GM19193 (cell line): ENCODE measurements around the gene USP46.

ENCODE experiments used
- POLR2A ChIP-seq: IDR thresholded peaks from 4 replicates; pipeline ENCODE4 v1.6.1; 2011; ENCODE audit not compliant: insufficient read depth, insufficient read length; ENCODE audit errors: extremely low read depth

Gene USP46, protein sequence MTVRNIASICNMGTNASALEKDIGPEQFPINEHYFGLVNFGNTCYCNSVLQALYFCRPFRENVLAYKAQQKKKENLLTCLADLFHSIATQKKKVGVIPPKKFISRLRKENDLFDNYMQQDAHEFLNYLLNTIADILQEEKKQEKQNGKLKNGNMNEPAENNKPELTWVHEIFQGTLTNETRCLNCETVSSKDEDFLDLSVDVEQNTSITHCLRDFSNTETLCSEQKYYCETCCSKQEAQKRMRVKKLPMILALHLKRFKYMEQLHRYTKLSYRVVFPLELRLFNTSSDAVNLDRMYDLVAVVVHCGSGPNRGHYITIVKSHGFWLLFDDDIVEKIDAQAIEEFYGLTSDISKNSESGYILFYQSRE

DNA sequence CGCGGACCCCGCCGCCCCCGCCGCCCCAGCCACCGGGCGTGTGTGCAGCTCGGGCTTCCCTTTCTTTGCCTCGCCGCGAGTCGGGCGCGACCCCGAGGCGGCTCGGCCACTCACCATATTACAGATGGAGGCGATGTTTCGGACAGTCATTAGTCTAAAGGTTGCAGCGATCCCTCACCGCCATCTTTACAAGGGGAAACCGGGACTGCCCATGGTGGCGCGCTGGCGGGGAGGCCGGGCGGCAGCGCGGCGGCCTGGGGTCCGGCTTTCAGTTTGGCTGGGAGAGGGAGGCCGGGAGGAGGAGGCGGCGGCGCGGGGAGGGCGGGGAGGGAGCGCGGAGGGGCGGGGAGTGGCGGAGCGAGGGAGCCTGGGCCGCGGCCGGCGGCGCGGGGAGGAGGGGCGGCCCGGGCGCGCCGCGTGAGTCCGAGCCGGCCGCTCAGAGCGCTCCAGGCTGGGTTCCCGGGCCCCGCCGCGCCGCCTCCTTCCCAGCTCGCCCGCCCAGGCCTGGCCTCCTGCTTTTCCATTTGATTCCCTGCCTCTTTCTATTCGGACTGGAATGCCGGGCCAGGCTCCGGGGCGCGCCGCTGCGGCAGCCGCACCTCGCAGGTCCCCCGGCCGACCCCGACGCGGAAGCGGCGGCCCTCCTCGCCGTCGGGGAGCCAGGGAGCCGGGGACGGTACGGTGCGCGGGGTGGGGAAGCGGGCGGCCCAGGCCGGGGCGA, at the start of gene USP46:
Gene USP46, minus strand, starts transcription at position 301 of the 721 bp plus-strand sequence. Its CDS starts 151 bp downstream, at position 150.
- peak; percentile 75 for TF ChIP-seq POLR2A

DNA sequence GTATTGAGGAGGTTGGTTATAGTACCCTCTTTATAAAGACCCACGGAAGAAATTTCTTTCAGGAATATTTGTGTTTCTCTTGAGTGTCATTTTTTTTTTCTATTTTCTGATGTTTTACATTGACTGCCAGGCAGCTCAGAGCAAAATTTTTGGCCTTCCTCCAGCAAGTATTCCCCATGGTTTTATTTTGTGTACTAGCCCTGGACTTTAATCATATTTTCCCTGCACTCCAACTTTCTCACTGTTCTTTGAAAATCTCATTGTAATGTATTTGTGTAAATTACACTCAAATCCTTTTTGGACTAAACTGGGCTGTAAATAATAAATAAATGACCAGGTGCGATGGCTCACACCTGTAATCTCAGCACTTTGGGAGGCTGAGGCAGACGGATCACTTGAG, 45.6 kb upstream of the USP46 start:
- no peak for TF ChIP-seq POLR2A

DNA sequence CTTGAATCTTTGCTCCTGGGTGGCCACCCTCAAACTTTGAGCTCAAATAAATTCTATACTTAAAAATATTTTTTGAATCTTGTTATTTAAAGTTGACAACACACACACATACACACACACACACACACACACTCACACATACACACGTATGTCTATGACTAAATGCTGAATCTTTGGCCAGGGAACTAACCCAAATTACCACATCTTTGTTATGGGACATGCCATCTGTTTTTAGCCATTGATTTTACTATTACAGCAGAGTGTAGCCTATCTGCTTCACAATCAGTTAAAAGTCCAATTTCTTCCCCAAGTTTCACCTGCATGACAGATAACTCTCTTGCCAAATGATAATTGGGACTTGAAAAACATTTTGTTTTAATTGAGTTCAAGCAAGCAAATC, 45.0 kb upstream of the USP46 start:
- TF ChIP-seq POLR2A, result no peak

DNA sequence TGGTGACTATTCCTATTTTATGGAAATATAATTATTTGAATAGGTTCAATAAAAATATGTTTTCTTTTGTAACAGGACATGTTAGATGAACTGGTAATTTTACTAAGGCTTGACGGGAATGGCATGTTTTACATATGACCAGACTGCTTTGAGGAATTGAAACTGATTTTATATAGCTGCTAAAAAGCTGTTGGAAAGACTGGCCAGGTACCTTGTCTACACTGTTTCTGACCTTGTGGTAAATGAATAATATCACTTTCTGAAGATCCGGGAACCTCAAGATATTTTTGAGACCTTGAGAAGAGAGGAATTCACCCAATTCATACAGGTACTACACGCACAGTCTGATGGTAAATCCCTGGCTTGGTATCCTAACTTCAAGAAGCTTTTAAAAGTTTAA, 42.1 kb upstream of the USP46 start:
- no peak for TF ChIP-seq POLR2A

DNA sequence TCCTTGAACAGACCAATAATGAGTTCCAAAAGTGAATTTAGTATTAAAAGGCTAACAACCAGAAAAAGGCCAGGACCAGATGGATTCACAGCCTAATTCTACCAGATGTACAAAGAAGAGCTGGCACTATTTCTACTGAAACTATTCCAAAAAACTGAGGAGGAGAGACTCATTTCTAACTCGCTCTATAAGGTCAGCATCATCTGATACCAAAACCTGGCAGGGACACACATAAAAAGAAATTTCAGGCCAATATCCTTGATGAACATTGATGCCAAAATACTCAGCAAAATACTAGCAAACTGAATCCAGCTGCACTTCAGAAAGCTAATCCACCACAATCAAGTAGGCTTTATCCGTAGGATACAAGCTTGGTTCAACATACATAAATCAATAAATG, 35.8 kb upstream of the USP46 start:
- TF ChIP-seq POLR2A, result no peak

DNA sequence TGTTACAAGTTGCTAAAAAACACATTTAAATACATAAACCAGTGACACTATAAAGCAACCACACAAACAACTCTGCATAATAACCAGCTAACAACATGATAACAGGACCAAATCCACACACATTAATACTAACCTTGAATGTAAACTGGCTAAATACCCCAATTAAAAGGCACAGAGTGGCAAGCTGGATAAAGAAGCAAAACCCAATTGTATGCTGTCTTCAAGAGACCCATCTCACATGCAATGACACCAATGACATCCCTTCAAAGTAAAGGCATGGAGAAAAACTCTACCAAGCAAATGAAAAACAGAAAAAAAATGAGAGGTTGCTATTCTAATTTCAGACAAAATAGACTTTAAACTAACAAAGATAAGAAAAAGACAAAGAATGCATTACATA, 34.4 kb upstream of the USP46 start:
- no peak for TF ChIP-seq POLR2A

DNA sequence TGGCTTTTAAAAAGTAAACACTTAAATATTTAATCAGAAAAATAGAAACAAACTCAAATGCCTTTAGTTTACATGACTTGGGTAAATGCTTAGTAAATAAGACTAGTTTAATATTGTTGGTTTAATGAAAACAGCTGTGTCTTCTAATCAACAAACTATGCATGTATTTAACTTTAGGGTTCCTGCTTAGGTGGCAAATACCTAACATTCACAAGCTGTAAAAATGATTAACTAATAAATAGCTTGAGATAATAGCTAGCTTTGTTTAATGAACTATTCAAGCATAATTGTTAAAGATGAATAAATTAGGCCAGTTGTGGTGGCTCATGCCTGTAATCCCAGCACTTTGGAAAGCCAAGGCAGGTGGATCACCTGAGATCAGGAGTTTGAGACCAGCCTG, 30.0 kb upstream of the USP46 start:
- no peak for TF ChIP-seq POLR2A

DNA sequence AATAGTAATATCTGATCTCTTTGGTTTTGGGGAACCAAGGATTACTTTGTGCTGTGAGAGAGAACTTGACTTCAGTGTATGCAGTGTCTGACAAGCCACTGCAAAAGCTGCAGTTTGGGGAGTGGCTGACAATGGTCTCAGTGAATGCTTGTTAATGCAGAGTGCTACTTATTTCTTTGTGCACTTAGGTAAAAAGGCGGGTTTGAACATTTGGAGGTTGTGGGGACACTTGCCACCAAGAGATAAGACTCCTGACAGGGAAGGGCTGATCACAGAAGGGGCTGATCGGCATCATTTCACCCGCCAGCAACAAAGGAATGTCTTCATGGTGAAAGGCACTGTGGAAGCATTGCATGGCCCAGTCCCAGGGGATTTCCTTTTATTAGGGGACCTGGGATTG, 28.6 kb upstream of the USP46 start:
- TF ChIP-seq POLR2A, result no peak

DNA sequence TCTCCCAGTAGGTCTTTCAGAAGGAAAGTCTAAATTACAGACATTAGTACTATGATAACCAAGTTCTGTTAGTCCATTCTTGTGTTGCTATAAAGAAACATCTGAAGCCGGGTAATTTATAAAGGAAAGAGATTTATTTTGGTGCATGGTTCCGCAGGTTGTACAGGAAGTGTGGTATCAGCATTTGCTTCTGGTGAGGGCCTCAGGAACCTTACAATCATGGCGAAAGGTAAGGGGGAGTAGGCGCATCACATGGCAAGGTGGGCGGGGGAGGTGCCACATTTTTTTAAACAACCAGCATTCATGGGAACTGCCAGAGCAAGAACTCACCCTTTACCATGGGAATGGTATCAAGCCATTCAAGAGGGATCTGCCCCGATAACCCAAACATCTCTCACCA, 26.2 kb upstream of the USP46 start:
- TF ChIP-seq POLR2A, result no peak

DNA sequence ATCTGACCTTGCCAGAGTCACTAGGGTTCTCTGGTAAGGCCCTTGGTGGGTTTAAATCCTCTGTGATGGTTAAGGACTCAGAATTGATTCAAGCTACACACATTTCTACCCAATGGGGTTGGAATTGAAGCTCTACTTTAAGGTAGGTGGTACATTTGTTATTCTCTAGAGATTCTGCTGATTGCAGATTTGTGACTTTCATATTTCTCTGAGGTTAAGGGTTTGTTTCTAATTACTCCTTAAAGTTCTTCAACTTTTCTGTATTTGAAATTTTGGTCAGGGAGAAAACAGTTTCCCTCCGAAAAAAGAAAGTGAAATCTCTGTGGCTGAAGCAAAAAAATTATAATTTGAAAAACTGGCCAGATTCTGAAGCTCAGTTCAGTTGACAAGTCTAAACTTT, 25.8 kb upstream of the USP46 start:
- no peak for TF ChIP-seq POLR2A

DNA sequence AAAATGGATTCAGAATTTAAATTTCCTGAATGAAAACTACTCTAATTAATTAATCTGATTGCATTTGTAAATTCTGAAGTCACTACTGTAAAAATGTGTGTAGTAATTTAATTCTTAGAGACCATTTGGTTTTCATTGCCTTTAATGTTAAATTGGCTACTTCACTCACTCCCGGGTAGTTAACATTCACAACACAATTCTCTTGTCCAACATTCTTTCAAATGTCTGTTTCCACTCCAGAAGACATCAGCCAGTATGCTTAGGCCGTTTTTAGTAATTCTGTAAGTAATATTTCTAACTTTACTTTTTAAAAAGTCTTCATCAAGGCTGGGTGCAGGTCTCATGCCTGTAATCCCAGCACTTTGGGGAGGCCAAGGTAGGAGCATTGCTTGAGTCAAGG, 21.3 kb upstream of the USP46 start:
- TF ChIP-seq POLR2A, result no peak

DNA sequence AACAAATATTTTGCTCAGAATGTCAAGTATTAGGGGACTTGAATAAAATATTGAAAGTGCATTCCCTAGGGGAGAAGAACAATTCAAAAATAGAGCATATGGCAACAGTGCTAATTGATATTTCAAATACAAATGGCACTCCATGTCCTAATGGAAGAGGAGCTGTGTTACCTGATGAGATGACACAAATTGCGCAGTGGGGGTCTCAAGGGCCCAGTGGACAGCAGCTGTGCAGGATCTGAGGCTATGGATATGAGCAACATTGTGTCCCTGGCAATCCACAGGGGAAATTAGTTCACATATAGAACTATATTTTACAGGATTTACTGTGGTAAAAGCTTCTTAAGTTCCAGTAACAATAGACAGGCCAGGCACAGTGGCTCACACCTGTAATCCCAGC, 17.4 kb upstream of the USP46 start:
- no peak for TF ChIP-seq POLR2A

DNA sequence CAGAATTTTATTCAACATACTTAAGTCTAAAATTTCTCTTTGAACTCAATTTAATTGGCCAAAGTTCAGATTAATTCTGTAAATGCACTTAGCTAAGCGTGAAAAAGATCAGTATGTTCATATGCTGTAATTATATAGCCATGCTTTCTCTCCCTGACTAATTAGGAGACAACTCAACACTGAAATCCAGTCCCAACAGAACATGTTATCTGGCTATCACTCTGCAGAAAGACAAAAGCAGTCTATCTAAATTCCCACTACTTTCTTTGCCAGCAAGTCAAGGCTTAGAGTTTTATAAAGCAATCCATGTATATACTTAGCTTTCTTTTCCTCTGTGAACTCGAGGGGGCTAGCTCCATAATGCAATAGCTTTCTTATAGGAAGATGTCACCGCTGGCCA, 16.0 kb upstream of the USP46 start:
- TF ChIP-seq POLR2A, result no peak

DNA sequence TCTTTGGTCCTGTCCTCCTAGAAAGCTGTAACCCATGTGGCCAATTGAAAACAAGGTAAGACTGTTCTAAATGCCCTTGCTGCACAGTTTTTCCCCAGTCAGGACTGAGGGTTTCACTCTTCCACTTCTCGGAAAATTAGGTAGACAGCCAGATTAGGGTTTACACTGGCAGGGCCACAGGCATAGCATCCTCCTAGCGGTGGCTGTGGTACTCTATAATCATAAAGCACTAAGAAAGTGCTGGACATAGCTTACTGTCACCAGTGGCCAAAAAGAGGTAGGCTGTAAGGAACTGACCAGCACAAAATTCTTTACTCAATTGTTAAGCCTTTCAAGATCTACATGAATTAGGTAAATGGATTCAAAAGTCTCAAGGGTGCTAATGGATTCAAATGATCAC, 11.6 kb upstream of the USP46 start:
- TF ChIP-seq POLR2A, result no peak

DNA sequence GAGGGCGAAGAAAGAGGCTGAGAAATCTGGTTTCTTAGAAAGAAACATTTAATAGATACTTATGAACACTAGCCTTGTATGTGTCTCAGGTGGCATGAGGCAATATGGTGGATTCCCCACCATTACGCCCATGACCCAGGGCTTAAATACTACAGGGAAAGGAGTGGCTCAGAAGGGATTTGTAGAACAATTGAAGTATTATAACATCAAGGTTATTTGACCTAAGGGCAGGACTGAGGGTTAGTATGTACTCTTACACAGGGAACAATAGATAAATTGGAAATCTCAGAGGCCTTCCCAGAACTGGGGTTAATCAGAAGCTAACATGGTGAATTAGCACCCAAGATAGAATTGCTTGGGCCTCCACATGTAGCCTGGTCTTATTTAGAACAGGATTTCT, 11.0 kb upstream of the USP46 start:
- TF ChIP-seq POLR2A, result no peak

DNA sequence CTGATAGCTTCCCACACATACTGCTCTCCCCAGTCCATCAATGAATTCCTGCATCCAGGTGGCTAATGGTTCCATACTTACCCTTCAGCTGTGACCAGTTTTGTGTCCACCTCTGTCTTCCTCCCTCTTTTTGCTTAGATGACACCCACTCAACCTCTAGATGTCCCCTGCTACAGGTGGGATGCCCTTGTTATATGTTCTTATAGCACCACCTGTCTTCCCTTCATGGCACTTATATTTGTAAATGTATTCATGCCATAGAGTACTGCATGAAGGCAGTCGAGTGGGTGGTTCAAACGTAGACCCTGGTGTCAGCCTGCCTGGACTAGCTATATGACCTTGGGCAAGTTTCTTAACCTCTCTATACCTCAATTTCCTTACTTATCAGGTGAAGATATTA, 6.5 kb upstream of the USP46 start:
- TF ChIP-seq POLR2A, result no peak

DNA sequence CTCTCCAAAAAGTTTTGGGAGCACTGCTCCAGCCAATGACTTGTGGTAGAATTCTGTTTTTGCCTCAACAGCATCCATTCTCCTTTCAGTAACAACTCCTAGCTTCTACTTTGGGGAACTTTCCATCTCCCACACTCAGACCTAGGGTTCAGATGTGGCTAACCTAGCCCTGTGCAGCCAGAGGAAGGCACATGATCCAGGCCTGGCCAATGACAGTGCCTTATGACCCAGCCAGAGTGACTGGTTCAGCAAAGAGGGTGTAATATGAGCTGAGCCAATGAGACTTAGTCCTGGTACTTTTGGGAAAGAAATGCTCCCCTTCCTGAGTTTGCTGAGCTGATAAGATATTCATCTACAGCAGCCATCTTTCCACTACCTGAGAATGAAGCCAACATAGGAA, 5.4 kb upstream of the USP46 start:
- TF ChIP-seq POLR2A, result no peak

DNA sequence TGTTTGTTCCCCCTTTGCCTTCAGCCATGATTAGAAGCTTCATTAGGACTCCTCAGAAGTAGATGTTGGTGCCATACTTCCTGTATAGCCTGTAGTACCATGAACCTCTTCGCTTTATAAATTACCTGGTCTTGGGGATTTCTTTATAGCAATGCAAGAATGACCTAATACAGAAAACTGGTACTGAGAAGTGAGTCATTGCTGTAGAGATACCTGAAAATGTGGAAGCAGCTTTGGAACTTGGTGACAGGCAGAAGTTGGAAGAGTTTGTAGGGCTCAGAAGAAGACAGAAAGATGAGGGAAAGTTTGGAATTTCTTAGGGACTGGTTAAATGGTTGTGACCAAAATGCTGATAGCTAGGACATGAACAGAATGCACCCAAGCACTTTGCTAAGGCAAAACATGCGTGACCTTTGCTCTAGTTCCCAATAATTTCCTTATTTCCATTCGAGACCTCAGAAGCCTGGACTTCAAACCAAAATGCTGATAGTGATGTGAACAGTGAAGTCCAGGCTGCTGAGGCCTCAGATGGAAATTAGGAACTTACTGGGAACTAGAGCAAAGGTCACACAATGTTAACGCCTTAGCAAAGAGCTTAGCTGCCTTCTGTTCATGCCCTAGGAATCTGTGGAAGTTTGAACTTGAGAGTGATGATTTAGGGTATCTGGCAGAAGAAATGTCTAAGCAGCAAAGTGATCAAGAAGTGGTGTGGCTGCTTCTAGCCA, 3.0 kb upstream of the USP46 start:
- no peak for TF ChIP-seq POLR2A
